Tibial nerve (tissue), 4 donors: Measurements from ENCODE around the gene HMGB4.

Experiments used
- CTCF ChIP-seq, 5 experiments: fragments of 200-600 bp in 3 of 5; fragments of 450-650 bp in 2 of 5; sonication (generic) in 3 of 5; IDR thresholded peaks; one replicate each; pipeline ENCODE4 v1.5.1; 2016 to 2019; ENCODE audit warnings: antibody characterized with exemption in 5 of 5, mild to moderate bottlenecking in 3 of 5, moderate library complexity in 2 of 5
- EP300 ChIP-seq, 2 donors: sonication (generic); formaldehyde crosslinking; IDR thresholded peaks; one replicate each; pipeline ENCODE4 v1.6.1; 2017; ENCODE audit warnings: antibody characterized with exemption in 2 of 2, mild to moderate bottlenecking in 1 of 2
- POLR2A ChIP-seq, 2 donors: fragments of 450-650 bp; IDR thresholded peaks; one replicate each; pipeline ENCODE4 v1.6.1; 2017; ENCODE audit warnings: antibody characterized with exemption in 2 of 2, mild to moderate bottlenecking in 2 of 2, moderate library complexity in 2 of 2

DNA sequence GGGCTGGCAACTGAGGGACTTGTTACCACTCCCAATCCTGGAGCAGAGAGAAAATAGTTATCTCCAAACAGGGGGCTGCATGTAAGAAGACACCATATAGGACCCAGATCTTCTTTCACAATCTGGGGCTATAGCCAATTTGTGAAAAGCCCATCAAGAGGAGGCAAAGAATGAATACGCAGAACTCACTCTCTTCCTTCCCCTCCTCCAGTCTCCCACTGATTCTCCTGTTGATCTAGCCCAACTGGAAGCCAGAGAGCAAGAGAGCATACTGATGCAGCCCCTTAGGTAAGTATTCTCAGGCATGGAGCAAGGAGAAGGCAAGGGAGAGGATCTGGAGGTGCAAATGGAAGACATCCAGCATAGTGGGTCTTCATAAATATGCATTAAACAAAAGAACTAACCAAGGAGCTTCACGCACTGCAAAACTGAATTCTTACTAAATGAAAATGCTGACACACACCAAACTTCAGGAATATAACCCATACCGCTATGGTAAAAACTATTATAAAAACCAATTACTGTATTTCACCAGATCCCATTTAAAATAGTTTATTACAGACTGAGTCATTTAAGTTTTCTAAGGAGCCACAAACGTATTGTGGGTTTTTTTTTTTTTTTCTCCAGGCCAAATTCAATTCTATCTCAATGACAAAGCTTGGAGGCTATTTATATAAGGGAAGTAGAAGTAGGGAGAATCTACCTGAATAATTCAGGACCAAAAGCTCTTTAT is 15.5 kb upstream of the HMGB4 start:
- TF ChIP-seq POLR2A (IDR thresholded peaks at IDR 0.05), result no peak
- TF ChIP-seq CTCF (IDR thresholded peaks at IDR 0.05), result no peak
- no peak for TF ChIP-seq EP300 (IDR thresholded peaks at IDR 0.05)
